ENCODE results near the gene DSCAM. TPM values are rescaled to one million over a fixed set of nuclear protein-coding genes. Genes with fewer than 3 reads are reported as not detected.
"Not testable (repeated sequence)": the region's sequence is repeated elsewhere in the genome, so short reads cannot be mapped to it uniquely, and the experiment has no call there.

DSCAM gene
- total RNA-seq, 1 donor from 2014 or later = 0.21 TPM

- Mint-ChIP-seq H3K27ac (ENCODE audit: unreplicated experiment) (no peak overlapping the region), H3K9me3 (ENCODE audit: unreplicated experiment) (peaks cover 14% of the 10 kb centered on the region), H3K36me3 (ENCODE audit: low read depth, unreplicated experiment) (no peaks in the 10 kb centered on the region), H3K27me3 (ENCODE audit: unreplicated experiment) (no peaks in the 10 kb centered on the region), H3K4me1 (ENCODE audit: unreplicated experiment) (no peaks in the 10 kb centered on the region), H3K4me3 (ENCODE audit: unreplicated experiment) (no peak overlapping the region)
- TF ChIP-seq CTCF (IDR thresholded peaks at IDR 0.05; ENCODE audit: unreplicated experiment) = no peak
- no peak for DNase-seq (ENCODE audit: low spot score)
Measured at GRCh38 chr21:40445349-40445921, 401.5 kb downstream of the DSCAM start.

- DNase-seq (ENCODE audit: low spot score); H3K36me3 Mint-ChIP-seq (ENCODE audit: low read depth, unreplicated experiment); H3K4me3 Mint-ChIP-seq (ENCODE audit: unreplicated experiment); H3K4me1 Mint-ChIP-seq (ENCODE audit: unreplicated experiment); H3K27ac Mint-ChIP-seq (ENCODE audit: unreplicated experiment); H3K27me3 Mint-ChIP-seq (ENCODE audit: unreplicated experiment): not testable (repeated sequence)
- peaks cover 23% of the 10 kb centered on the region for H3K9me3 Mint-ChIP-seq (ENCODE audit: unreplicated experiment)
Measured at GRCh38 chr21:40439581-40439980, 407.4 kb downstream of the DSCAM start.

GRCh38 chr21:40438616-40439015, 408.3 kb downstream of the DSCAM start:
- Mint-ChIP-seq H3K4me1 (ENCODE audit: unreplicated experiment) (no peaks in the 10 kb centered on the region), H3K27ac (ENCODE audit: unreplicated experiment) (no peak overlapping the region)

GRCh38 chr21:40436261-40436660, 410.7 kb downstream of the DSCAM start:
- Mint-ChIP-seq H3K4me1 (ENCODE audit: unreplicated experiment) (no peaks in the 10 kb centered on the region), H3K9me3 (ENCODE audit: unreplicated experiment) (peaks cover 30% of the 10 kb centered on the region), H3K4me3 (ENCODE audit: unreplicated experiment) (no peak overlapping the region), H3K27me3 (ENCODE audit: unreplicated experiment) (no peaks in the 10 kb centered on the region), H3K27ac (ENCODE audit: unreplicated experiment) (no peak overlapping the region), H3K36me3 (ENCODE audit: low read depth, unreplicated experiment) (peaks cover 2% of the 10 kb centered on the region)
- no peak for TF ChIP-seq CTCF (IDR thresholded peaks at IDR 0.05; ENCODE audit: unreplicated experiment)
- no peak for DNase-seq (ENCODE audit: low spot score)

More at GRCh38 chr21:40438616-40439015, 408.3 kb downstream of the DSCAM start:
- H3K9me3 Mint-ChIP-seq (ENCODE audit: unreplicated experiment) = peaks cover 24% of the 10 kb centered on the region
- no peaks in the 10 kb centered on the region for H3K27me3 Mint-ChIP-seq (ENCODE audit: unreplicated experiment)
- DNase-seq (ENCODE audit: low spot score) = no peak
- TF ChIP-seq CTCF (IDR thresholded peaks at IDR 0.05; ENCODE audit: unreplicated experiment) = no peak
- no peaks in the 10 kb centered on the region for H3K36me3 Mint-ChIP-seq (ENCODE audit: low read depth, unreplicated experiment)
- no peak overlapping the region for H3K4me3 Mint-ChIP-seq (ENCODE audit: unreplicated experiment)

- Mint-ChIP-seq H3K4me1 (ENCODE audit: unreplicated experiment) (no peaks in the 10 kb centered on the region), H3K4me3 (ENCODE audit: unreplicated experiment) (no peak overlapping the region), H3K9me3 (ENCODE audit: unreplicated experiment) (peaks cover 33% of the 10 kb centered on the region), H3K27me3 (ENCODE audit: unreplicated experiment) (peaks cover 2% of the 10 kb centered on the region), H3K36me3 (ENCODE audit: low read depth, unreplicated experiment) (peaks cover 3% of the 10 kb centered on the region), H3K27ac (ENCODE audit: unreplicated experiment) (no peak overlapping the region)
- no peak for DNase-seq (ENCODE audit: low spot score)
- TF ChIP-seq CTCF (IDR thresholded peaks at IDR 0.05; ENCODE audit: unreplicated experiment) = no peak
Measured at GRCh38 chr21:40433538-40433937, 413.4 kb downstream of the DSCAM start.

Data from endothelial cell (in vitro differentiated cells).